Thymus (tissue), 11 donors: ENCODE measurements around the gene CCNY. TPM values are rescaled to one million over a fixed set of nuclear protein-coding genes. Genes with fewer than 3 reads are reported as not detected.
A peak's percentile ranks its signal among the peaks of the same experiment; 100 is the strongest.

Experiments used
- DNase-seq, 9 donors: peaks; one replicate each; pipeline ENCODE4 v3.0.0-alpha.2; 2013; ENCODE audit warnings: low spot score in 9 of 9, low read depth in 6 of 9, missing footprints in 1 of 9
- H3K27ac ChIP-seq, 2 donors: one replicate each; pipeline ENCODE4 v1.5.1; 2013; ENCODE audit warnings: control low read depth in 1 of 2, low read depth in 1 of 2, low read length in 1 of 2, mild to moderate bottlenecking in 1 of 2, moderate library complexity in 1 of 2
- H3K27me3 ChIP-seq, 2 donors: one replicate each; pipeline ENCODE4 v1.5.1; 2013; ENCODE audit warnings: low read length in 1 of 2; ENCODE audit not compliant: control insufficient read depth in 2 of 2, insufficient read depth in 1 of 2
- H3K36me3 ChIP-seq, 2 donors: one replicate each; pipeline ENCODE4 v1.5.1; 2013; ENCODE audit warnings: low read length in 1 of 2, mild to moderate bottlenecking in 1 of 2, moderate library complexity in 1 of 2; ENCODE audit not compliant: control insufficient read depth in 2 of 2, insufficient read depth in 2 of 2
- H3K4me1 ChIP-seq, 2 donors: one replicate each; pipeline ENCODE4 v1.5.1; 2013; ENCODE audit warnings: low read length in 2 of 2; ENCODE audit not compliant: control insufficient read depth in 2 of 2, insufficient read depth in 2 of 2
- H3K4me3 ChIP-seq, 2 donors: one replicate each; pipeline ENCODE4 v1.5.1; 2013; ENCODE audit warnings: low read length in 2 of 2, control low read depth in 1 of 2, mild to moderate bottlenecking in 1 of 2
- H3K9me3 ChIP-seq, 2 donors: one replicate each; pipeline ENCODE4 v1.5.1; 2013; ENCODE audit warnings: low read length in 1 of 2, mild to moderate bottlenecking in 1 of 2; ENCODE audit not compliant: control insufficient read depth in 2 of 2, insufficient read depth in 1 of 2
- WGBS: extraction: QIAGEN DNeasy Blood & Tissue Kit; methylation state at CpG from one replicate; pipeline ENCODE4 v1.1.7; 2013; 5-methylcytosine and 5-hydroxymethylcytosine counted together
- polyA plus RNA-seq: library from polyadenylated mRNA; stranded (reverse); fragments of 200-250 nt; gene quantifications from one replicate; pipeline ENCODE4 v1.2.3, GENCODE V29; 2013
- total RNA-seq: library from RNA; stranded (reverse); fragments of 120-200 nt; gene quantifications from one replicate; pipeline ENCODE4 v1.2.4, GENCODE V29; 2013
- donor health status: healthy.

The CCNY gene
- total and polyA plus RNA-seq, 2 donors, result 27.6 to 34.9 TPM

DNA sequence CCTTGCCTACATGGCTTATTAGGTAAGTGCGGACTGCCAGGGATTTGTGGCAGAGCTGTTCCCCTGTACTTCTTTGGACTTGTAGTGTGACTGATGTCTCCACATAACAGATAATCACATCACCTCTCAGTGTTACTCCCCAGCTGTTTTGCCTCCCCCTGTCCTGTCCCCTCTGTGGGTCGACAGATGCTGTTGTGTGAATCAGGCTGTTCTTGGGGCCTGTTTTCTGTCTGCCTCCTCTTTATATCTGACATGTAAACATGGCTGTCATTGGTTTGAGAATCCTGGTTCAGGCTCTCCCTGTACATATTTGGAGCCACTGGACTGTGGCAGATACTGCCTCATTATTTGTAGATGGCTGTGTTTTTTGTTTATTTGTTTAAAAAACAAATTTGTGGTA, 22.7 kb downstream of the CCNY start:
- no peak for DNase-seq
- Histone ChIP-seq H3K27me3 (no peaks in the 10 kb centered on the region), H3K4me1 (peaks cover 4 to 9% of the 10 kb centered on the region in 2 donors), H3K9me3 (no peaks in the 10 kb centered on the region), H3K36me3 (no peaks in the 10 kb centered on the region), H3K4me3 (no peak overlapping the region), H3K27ac (no peak overlapping the region)
- WGBS, result 95% methylated on average over 2 of the region's 2 CpGs

DNA sequence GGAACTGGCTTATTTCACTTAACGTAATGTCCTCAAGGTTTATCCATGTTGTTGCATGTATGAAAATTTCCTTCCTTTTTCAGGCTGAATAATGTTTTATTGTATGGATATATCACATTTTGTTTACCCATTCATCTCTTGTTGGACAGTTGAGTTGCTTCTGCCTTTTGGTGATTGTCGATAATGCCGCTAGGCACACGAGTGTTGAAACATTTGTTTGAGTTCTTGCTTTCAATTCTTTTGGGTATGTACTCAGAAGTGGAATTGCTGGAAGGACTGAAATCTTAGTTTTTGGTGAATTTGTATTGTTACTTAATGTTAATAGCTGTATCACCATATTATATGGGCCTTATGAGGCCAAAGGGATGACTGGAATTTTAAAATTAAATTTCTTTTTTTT, 23.6 kb downstream of the CCNY start:
- WGBS, result 98% methylated on average over 4 of the region's 4 CpGs
- Histone ChIP-seq H3K27ac (no peak overlapping the region), H3K4me1 (peaks cover 4 to 9% of the 10 kb centered on the region in 2 donors), H3K27me3 (no peaks in the 10 kb centered on the region), H3K9me3 (no peaks in the 10 kb centered on the region), H3K36me3 (no peaks in the 10 kb centered on the region), H3K4me3 (no peak overlapping the region)
- no peak for DNase-seq

DNA sequence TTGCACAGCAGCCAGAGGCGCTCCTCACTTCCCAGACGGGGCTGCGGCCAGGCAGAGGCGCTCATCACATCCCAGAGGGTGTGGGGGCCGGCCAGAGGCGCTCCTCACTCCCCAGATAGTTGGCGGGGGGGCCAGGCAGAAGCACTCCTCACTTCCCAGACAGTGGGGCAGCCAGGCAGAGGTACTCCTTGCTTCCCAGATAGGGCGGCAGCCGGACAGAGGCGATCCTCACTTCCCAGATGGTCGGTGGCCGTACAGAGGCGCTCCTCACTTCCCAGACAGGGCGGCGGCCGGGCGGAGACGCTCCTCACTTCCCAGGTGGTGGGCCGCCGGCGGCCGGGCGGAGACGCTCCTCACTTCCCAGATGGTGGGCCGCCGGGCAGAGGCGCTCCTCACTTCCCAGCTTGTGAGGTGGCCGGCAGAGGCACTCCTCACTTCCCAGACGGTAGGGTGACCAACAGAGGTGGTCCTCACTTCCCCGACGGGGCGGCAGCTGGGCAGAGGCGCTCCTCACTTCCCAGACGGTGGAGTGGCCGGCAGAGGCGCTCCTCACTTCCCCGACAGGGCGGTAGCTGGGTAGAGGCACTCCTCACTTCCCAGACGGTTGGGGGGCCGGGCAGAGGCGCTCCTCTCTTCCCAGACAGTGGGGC, 26.5 kb downstream of the CCNY start:
- no peak for DNase-seq
- Histone ChIP-seq H3K9me3 (no peaks in the 10 kb centered on the region), H3K27ac (no peak overlapping the region), H3K4me3 (no peak overlapping the region), H3K27me3 (no peaks in the 10 kb centered on the region), H3K4me1 (no peaks in the 10 kb centered on the region), H3K36me3 (no peaks in the 10 kb centered on the region)
- WGBS, result 97% methylated on average over 41 of the region's 41 CpGs

DNA sequence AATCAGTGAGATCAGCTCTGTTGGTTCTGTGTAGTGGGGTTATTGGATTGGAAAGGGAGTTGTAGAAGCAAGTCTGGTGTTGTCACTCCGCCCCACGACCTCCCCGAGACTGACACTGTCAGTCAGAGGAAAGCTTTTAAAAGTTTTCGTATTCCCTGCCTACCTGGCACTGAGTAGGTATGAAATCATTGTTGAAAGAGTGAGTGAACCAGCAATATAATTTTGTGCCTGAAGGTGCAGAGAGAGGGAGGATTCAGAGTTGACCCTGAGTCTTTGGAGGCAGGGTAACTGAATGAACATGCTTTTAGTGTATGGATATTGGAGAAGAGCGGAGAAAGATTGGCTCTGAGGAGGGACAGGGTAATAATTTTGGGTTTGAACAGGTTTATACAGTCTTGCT, 27.3 kb downstream of the CCNY start:
- H3K4me1 ChIP-seq, result peaks cover 2 to 3% of the 10 kb centered on the region in 2 donors
- H3K4me3 ChIP-seq, result no peak overlapping the region
- no peaks in the 10 kb centered on the region for H3K9me3 ChIP-seq
- H3K27me3 ChIP-seq, result no peaks in the 10 kb centered on the region
- no peaks in the 10 kb centered on the region for H3K36me3 ChIP-seq
- no peak for DNase-seq
- WGBS, result 97% methylated on average over 5 of the region's 5 CpGs
- no peak overlapping the region for H3K27ac ChIP-seq

DNA sequence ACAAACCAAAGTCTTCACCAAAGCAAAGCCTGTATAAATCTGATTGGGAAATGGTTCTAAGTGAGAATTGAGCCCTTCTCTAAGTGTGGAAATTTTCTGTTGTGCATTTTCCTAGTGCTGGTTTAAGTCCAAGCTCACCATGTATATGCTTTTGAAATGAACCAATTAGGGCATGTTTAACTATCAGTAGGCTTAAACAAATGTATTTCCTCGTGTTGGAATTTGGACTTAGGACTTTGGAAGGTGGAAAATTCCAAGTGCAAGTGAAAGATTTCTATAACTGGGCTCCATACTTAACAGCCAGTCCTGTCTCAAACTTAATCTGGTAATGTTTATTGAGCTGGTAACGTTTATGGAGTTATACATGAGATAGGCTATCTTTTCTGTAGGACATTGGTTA, 28.5 kb downstream of the CCNY start:
- DNase-seq, result no peak
- peaks cover 8 to 10% of the 10 kb centered on the region in 2 donors for H3K4me1 ChIP-seq
- no peaks in the 10 kb centered on the region for H3K36me3 ChIP-seq
- H3K9me3 ChIP-seq, result no peaks in the 10 kb centered on the region
- H3K27me3 ChIP-seq, result no peaks in the 10 kb centered on the region
- WGBS, result 97% methylated on average over 2 of the region's 2 CpGs
- no peak overlapping the region for H3K27ac ChIP-seq
- no peak overlapping the region for H3K4me3 ChIP-seq

DNA sequence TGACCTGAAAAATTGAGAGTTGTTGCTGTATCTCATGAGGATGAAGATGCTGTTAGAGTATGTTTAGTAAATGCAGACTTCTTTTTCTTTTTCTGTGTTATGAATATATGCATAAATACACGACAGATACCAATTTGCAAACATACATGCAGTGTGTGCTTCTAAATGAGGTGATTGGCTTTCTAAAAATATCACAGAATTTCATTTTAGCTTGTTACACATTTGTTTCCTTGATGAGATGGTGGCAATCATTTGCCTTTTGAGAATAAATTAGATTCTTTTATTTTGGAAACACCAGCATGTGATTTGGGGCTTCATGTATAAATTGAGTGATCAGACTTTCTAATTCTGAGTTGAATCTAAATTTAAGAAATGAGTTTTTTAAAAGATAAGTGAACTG, 29.7 kb downstream of the CCNY start:
- H3K36me3 ChIP-seq, result no peaks in the 10 kb centered on the region
- no peaks in the 10 kb centered on the region for H3K9me3 ChIP-seq
- no peak for DNase-seq
- H3K4me1 ChIP-seq, result peaks cover 8 to 10% of the 10 kb centered on the region in 2 donors
- no peak overlapping the region for H3K4me3 ChIP-seq
- no peak overlapping the region for H3K27ac ChIP-seq
- WGBS, result 100% methylated on average over 1 of the region's 1 CpG
- H3K27me3 ChIP-seq, result no peaks in the 10 kb centered on the region

DNA sequence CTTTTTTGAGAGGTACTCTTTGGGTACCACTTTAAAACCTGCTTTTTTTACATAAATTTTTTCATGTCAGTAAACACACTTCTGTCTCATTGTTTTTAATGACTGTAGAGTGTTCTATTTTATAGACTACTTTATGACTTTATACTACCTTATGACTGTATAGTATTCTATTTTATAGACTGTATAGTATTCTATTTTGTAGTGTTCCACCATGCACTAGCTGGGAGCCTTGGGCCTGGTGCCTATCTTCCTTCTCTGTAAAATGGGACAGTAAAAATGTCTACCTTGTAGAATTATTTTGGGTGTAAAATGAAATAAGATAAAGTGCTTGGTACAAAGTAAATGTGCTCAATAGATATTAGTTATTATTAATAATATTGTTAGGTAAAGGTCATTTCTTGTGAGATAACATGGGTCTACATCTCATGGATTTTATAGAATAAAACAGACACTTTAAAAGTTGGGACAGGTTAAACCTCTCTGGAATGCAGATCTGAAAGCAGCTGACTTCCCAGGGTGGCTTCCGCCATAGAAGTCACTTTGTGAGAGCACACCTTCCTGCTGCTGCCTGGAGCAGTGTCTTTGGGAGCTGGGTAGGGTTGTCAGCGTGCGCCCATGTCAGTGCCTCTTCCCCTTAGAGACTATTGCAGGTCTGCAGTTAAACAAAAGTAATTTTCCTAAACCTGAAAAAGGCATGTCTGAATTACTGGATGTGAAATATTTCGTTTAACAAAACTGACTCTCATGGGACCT, 31.0 kb downstream of the CCNY start:
- peaks cover 8 to 19% of the 10 kb centered on the region in 2 donors for H3K4me1 ChIP-seq
- no peak overlapping the region for H3K4me3 ChIP-seq
- H3K27me3 ChIP-seq, result no peaks in the 10 kb centered on the region

DNA sequence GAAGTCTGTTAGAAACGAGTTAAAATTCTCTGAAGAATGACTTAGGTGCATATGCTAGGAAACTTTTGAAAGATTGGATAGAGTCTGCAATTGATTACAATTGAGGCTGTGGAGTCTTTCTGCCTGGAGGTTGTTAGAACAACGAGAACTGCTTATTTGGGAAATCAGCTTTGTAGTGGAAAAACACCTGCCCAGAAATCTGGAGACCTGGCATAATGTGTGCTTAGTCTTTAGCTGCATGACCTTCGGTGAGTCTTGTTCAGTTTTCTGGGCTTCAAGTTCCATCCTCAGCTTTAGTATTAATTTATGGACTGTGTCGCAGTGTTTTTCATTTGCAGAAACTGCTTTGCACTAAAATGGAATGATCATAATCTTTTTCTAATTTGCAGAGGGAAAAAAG, 31.7 kb downstream of the CCNY start:
- H3K4me1 ChIP-seq, result peaks cover 8 to 21% of the 10 kb centered on the region in 2 donors
- DNase-seq, result no peak
- WGBS, result 93% methylated on average over 4 of the region's 4 CpGs
- no peak overlapping the region for H3K27ac ChIP-seq
- H3K36me3 ChIP-seq, result no peaks in the 10 kb centered on the region
- H3K27me3 ChIP-seq, result no peaks in the 10 kb centered on the region
- H3K4me3 ChIP-seq, result no peak overlapping the region
- no peaks in the 10 kb centered on the region for H3K9me3 ChIP-seq

More for the DNA sequence above, 31.0 kb downstream of the CCNY start:
- no peak for DNase-seq
- Histone ChIP-seq H3K9me3 (no peaks in the 10 kb centered on the region), H3K36me3 (no peaks in the 10 kb centered on the region), H3K27ac (no peak overlapping the region)
- WGBS, result 95% methylated on average over 4 of the region's 4 CpGs

DNA sequence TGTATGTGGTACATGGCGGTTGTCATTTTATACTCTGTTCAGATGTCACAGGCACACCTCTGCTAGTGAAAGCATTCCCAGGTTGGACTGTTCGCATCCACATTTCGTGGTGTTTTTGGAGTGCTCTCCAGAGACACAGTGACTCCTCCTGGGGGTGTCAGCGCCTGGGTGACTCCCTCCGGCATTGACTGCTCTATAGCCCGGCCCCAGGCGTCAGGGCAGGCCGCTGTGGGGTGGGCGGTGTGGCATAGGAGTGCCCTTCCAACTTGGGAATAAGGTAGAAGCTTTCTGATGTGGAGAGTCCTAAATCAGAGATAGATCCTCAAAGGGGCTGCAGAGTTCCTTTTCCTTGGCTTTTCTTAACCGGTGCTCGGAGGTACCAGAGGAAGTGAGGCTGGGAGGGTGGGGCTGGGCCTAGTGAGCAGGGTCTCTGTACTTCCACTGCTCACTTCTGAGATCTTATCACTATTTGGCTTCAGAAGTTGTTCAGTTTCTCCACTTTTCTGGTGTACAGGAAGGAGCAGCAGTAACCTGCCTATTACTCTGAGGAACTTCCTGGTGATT, 32.3 kb downstream of the CCNY start:
- Histone ChIP-seq H3K4me3 (no peak overlapping the region), H3K4me1 (peaks cover 8 to 21% of the 10 kb centered on the region in 2 donors), H3K27me3 (no peaks in the 10 kb centered on the region), H3K27ac (no peak overlapping the region), H3K36me3 (no peaks in the 10 kb centered on the region), H3K9me3 (no peaks in the 10 kb centered on the region)
- DNase-seq, result peak in 4 of 9 donors; percentile 22 to 54 (median 26)
- 73% methylated on average over 11 of the region's 11 CpGs for WGBS
